ENCODE results near the gene ZNF296. TPM values are rescaled to one million over a fixed set of nuclear protein-coding genes. Genes with fewer than 3 reads are reported as not detected.

The ZNF296 gene
- total RNA-seq, 2 donors from 2014 or later = 0.26 TPM; not detected in 1

GRCh38 chr19:45117671-45118070 lies 41.4 kb upstream of the ZNF296 start:
- ATAC-seq = peak; percentile 41
- no peaks in the 10 kb centered on the region for H3K36me3 ChIP-seq (replicated peaks in 1 of 2; ENCODE audit: insufficient read depth in 1 of 2, low read depth in 2 of 2)
- intact Hi-C loops (cut with DNase I) = no loop called here
- H3K9me3 ChIP-seq = no peaks in the 10 kb centered on the region
- TF ChIP-seq POLR2A (IDR thresholded peaks at IDR 0.05) = no peak
- TF ChIP-seq, protein P1, sequence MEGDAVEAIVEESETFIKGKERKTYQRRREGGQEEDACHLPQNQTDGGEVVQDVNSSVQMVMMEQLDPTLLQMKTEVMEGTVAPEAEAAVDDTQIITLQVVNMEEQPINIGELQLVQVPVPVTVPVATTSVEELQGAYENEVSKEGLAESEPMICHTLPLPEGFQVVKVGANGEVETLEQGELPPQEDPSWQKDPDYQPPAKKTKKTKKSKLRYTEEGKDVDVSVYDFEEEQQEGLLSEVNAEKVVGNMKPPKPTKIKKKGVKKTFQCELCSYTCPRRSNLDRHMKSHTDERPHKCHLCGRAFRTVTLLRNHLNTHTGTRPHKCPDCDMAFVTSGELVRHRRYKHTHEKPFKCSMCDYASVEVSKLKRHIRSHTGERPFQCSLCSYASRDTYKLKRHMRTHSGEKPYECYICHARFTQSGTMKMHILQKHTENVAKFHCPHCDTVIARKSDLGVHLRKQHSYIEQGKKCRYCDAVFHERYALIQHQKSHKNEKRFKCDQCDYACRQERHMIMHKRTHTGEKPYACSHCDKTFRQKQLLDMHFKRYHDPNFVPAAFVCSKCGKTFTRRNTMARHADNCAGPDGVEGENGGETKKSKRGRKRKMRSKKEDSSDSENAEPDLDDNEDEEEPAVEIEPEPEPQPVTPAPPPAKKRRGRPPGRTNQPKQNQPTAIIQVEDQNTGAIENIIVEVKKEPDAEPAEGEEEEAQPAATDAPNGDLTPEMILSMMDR (IDR thresholded peaks at IDR 0.05) = no peak
- 30 to 35% methylated on average over 2 to 12 of the region's 12 CpGs for WGBS, 2 donors
- no peak overlapping the region for H3K27ac ChIP-seq
- no peak overlapping the region for H3K4me3 ChIP-seq
- H3K27me3 ChIP-seq = no peaks in the 10 kb centered on the region
- H3K4me1 ChIP-seq = peaks cover 36% of the 10 kb centered on the region
- peak in 3 of 4 donors; percentile 28 to 40 (median 31) for DNase-seq

GRCh38 chr19:45117167-45117594 lies 40.9 kb upstream of the ZNF296 start:
- Histone ChIP-seq H3K9me3 (no peaks in the 10 kb centered on the region), H3K4me1 (peaks cover 41% of the 10 kb centered on the region), H3K36me3 (replicated peaks in 1 of 2; ENCODE audit: insufficient read depth in 1 of 2, low read depth in 2 of 2) (no peaks in the 10 kb centered on the region), H3K4me3 (no peak overlapping the region), H3K27me3 (no peaks in the 10 kb centered on the region), H3K27ac (no peak overlapping the region)
- intact Hi-C loops (cut with DNase I) = no loop called here
- TF ChIP-seq, protein P1 (IDR thresholded peaks at IDR 0.05) = no peak
- no peak for TF ChIP-seq POLR2A (IDR thresholded peaks at IDR 0.05)
- ATAC-seq (no peak), DNase-seq (no peak)
- WGBS, 2 donors = 59 to 62% methylated on average over 10 to 16 of the region's 16 CpGs

DNA sequence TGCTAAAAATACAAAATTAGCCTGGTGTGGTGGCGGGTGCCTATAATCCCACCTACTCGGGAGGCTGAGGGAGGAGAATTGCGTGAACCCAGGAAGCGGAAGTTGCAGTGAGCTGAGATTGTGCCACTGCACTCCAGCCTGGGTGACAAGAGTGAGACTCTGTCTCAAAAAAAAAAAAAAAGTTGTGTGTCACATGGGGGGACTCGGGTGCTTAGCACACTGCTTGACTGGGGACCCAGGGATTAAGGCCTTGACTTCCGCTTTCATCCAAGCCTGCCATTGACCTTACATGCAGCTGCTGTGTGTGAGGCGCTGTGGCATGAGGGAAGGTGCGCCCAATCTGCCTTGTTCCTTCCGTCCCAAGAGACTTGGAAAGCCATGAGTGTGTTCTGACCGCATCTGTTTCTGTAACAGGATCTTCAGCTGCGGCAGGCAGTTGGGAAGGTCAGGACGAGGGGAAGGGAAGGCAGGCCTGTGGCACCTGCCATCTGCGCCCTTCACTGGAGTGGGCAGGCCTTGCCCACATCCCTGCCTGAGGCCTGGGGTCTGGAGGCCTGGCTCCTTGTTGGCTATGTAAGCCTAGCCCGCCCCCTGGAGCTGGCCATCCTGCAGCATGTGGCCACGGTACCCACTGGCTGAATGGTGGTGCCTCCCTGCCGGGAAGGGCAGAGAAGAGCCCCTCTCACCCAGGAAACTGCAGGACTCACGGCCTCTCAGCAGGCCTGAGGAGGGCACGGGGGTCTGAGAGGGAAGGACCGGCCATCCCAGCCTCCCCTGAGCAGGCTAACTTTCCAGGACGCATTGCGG lies 39.7 kb upstream of the ZNF296 start:
- TF ChIP-seq, protein P1 (IDR thresholded peaks at IDR 0.05) = no peak
- TF ChIP-seq POLR2A (IDR thresholded peaks at IDR 0.05) = no peak
- no peak overlapping the region for H3K4me3 ChIP-seq
- H3K4me1 ChIP-seq = peaks cover 42% of the 10 kb centered on the region
- no peaks in the 10 kb centered on the region for H3K9me3 ChIP-seq
- intact Hi-C loops (cut with DNase I) = no loop called here
- no peaks in the 10 kb centered on the region for H3K27me3 ChIP-seq
- no peak overlapping the region for H3K27ac ChIP-seq
- no peaks in the 10 kb centered on the region for H3K36me3 ChIP-seq (replicated peaks in 1 of 2; ENCODE audit: insufficient read depth in 1 of 2, low read depth in 2 of 2)
- 89 to 93% methylated on average over 15 to 20 of the region's 21 CpGs for WGBS, 2 donors
- DNase-seq (no peak), ATAC-seq (no peak)

GRCh38 chr19:45114116-45114515 lies 37.8 kb upstream of the ZNF296 start:
- Histone ChIP-seq H3K4me1 (peaks cover 42% of the 10 kb centered on the region), H3K4me3 (no peak overlapping the region), H3K27ac (no peak overlapping the region), H3K36me3 (replicated peaks in 1 of 2; ENCODE audit: insufficient read depth in 1 of 2, low read depth in 2 of 2) (no peaks in the 10 kb centered on the region), H3K9me3 (no peaks in the 10 kb centered on the region), H3K27me3 (no peaks in the 10 kb centered on the region)
- 63 to 77% methylated on average over 1 to 4 of the region's 4 CpGs for WGBS, 2 donors
- TF ChIP-seq POLR2A (IDR thresholded peaks at IDR 0.05) = no peak
- TF ChIP-seq, protein P1 (IDR thresholded peaks at IDR 0.05) = no peak
- no peak for ATAC-seq
- intact Hi-C loops (cut with DNase I) = no loop called here
- no peak for DNase-seq

GRCh38 chr19:45113628-45114027 lies 37.4 kb upstream of the ZNF296 start:
- Histone ChIP-seq H3K9me3 (no peaks in the 10 kb centered on the region), H3K27me3 (no peaks in the 10 kb centered on the region), H3K4me3 (no peak overlapping the region), H3K27ac (no peak overlapping the region), H3K36me3 (replicated peaks in 1 of 2; ENCODE audit: insufficient read depth in 1 of 2, low read depth in 2 of 2) (no peaks in the 10 kb centered on the region), H3K4me1 (peaks cover 39% of the 10 kb centered on the region)
- ATAC-seq = peak; percentile 36
- DNase-seq = peak in 3 of 4 donors; percentile 48 to 54 (median 50)
- TF ChIP-seq, protein P1 (IDR thresholded peaks at IDR 0.05) = no peak
- no peak for TF ChIP-seq POLR2A (IDR thresholded peaks at IDR 0.05)
- WGBS, 2 donors = 10 to 23% methylated on average over 7 to 9 of the region's 9 CpGs
- intact Hi-C loops (cut with DNase I) = no loop called here

All from body of pancreas (tissue), 4 donors.